ENCODE data around the gene GTF2F2. TPM values are rescaled to one million over a fixed set of nuclear protein-coding genes. Genes with fewer than 3 reads are reported as not detected.

The GTF2F2 gene
- total RNA-seq, 1 experiment from 2014 or later, result 33.8 TPM

DNA sequence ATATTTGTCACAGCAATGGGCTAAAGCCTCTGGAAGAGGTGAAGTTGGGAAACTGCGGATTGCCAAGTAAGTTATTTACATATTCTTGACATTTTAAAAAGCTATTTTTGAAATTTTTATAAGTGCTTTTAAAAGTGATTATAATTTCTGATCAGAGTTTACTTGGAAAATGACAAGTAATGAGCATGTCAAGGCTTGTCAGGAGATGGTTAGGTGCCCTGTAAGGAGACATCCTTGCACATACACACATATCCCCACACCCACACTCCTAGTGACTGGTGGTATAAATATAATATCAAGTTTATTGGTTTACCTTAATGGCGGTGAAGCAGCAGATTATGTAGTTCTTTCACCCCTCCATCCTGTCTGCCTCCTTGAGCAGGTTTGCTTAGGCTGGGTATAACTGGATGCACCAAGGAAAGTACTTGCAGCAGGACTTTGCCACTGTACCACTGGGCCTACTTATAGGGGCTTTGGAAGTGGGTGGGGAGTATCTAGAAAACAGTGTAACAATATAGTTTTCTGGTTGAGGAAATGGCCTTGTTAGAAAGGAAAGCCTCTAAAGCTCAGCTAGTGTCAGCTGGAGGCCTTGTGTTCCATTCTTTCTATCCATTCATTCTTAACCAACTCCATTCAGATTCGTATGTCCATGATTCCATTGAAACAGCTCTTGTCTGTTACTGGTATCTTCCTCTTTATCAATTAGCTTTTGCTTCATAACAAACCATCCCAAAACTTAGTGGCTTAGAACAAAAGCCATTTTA lies 16.6 kb downstream of the GTF2F2 start:
- peak; percentile 65 for ATAC-seq
- CTCF ChIA-PET, result interaction anchor here (0.9 kb wide), 1 partner anchor 144 kb away, joined by 3 read pairs; no protein-coding TSS in a partner anchor
- 0 out of 2 replicates have a peak overlapping the region, but pooled peaks have one; percentile 27 for H3K27ac Mint-ChIP-seq

DNA sequence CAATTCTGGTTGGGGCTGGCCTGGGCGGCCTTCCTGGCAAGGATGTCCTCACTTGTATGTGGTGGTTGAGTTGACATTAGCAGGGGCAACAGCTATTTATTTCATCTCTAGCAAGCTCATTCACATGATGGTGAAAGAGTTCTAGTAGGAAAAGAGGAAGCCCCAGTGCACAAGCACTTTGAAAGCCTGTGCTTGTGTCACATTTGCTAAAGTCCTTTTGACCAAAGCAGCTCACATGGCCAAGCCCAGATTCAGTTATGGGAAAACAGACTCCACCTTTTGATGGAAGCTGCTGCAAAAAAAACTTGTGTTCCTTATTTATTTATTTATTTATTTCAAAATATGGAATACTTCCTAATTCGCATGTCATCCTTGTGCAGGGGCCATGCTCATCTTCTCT lies 17.2 kb downstream of the GTF2F2 start:
- POLR2A ChIA-PET, result no interaction called here
- no peak for ATAC-seq
- peaks cover 16% of the 10 kb centered on the region for H3K9me3 Mint-ChIP-seq
- no peak for DNase-seq (ENCODE audit: low spot score)
- no peaks in the 10 kb centered on the region for H3K27me3 Mint-ChIP-seq (ENCODE audit: low read depth)
- no peak overlapping the region for H3K27ac Mint-ChIP-seq
- TF ChIP-seq JAZF1 (CRISPR knock-in tag; IDR thresholded peaks at IDR 0.05) (no peak), ZNF219 (CRISPR knock-in tag; IDR thresholded peaks at IDR 0.05; ENCODE audit: borderline replicate concordance) (no peak), OVOL2 (CRISPR knock-in tag; IDR thresholded peaks at IDR 0.05; ENCODE audit: borderline replicate concordance) (no peak), SMAD3 (CRISPR knock-in tag; IDR thresholded peaks at IDR 0.05; ENCODE audit: borderline replicate concordance) (no peak)
- TF ChIP-seq, protein P1, sequence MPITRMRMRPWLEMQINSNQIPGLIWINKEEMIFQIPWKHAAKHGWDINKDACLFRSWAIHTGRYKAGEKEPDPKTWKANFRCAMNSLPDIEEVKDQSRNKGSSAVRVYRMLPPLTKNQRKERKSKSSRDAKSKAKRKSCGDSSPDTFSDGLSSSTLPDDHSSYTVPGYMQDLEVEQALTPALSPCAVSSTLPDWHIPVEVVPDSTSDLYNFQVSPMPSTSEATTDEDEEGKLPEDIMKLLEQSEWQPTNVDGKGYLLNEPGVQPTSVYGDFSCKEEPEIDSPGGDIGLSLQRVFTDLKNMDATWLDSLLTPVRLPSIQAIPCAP (CRISPR knock-in tag; IDR thresholded peaks at IDR 0.05), result no peak
- peaks cover 11% of the 10 kb centered on the region for H3K4me1 Mint-ChIP-seq
- peaks cover 23% of the 10 kb centered on the region for H3K36me3 Mint-ChIP-seq
- CTCF ChIA-PET, result interaction anchor here (0.9 kb wide), 1 partner anchor 144 kb away, joined by 3 read pairs; no protein-coding TSS in a partner anchor
- H3K4me3 Mint-ChIP-seq, result no peak overlapping the region

More for the DNA sequence above, 16.6 kb downstream of the GTF2F2 start:
- TF ChIP-seq, protein P2, sequence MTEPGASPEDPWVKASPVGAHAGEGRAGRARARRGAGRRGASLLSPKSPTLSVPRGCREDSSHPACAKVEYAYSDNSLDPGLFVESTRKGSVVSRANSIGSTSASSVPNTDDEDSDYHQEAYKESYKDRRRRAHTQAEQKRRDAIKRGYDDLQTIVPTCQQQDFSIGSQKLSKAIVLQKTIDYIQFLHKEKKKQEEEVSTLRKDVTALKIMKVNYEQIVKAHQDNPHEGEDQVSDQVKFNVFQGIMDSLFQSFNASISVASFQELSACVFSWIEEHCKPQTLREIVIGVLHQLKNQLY (CRISPR knock-in tag; IDR thresholded peaks at IDR 0.05), result no peak
- TF ChIP-seq, protein P3, sequence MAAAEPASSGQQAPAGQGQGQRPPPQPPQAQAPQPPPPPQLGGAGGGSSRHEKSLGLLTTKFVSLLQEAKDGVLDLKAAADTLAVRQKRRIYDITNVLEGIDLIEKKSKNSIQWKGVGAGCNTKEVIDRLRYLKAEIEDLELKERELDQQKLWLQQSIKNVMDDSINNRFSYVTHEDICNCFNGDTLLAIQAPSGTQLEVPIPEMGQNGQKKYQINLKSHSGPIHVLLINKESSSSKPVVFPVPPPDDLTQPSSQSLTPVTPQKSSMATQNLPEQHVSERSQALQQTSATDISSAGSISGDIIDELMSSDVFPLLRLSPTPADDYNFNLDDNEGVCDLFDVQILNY (CRISPR knock-in tag; IDR thresholded peaks at IDR 0.05), result no peak
- no peak for TF ChIP-seq GTF2I (CRISPR knock-in tag; conservative IDR thresholded peaks at IDR 0.05)
- no peak for DNase-seq (ENCODE audit: low spot score)
- Mint-ChIP-seq H3K9me3 (peaks cover 22% of the 10 kb centered on the region), H3K4me1 (peaks cover 11% of the 10 kb centered on the region), H3K27me3 (ENCODE audit: low read depth) (no peaks in the 10 kb centered on the region), H3K36me3 (peaks cover 28% of the 10 kb centered on the region), H3K4me3 (no peak overlapping the region)
- POLR2A ChIA-PET, result no interaction called here

DNA sequence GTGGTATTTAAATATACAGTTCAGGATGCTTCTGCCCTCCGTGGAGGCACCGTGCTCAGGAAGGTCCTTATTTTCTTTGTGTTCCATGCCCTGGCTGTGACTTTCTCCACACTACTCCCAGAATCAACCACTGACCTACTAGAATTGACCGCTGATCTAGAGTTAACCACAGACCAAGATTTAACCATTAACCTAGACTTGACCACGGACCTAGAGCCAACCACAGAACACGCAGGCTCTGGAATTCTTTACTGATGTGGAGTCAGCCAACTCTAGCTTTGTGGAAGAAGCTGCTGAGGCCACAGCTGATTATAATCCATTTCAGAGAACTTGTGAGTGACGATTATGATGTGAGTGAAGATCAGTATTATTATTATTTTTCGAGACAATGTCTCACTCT lies 18.0 kb downstream of the GTF2F2 start:
- no peak overlapping the region for H3K4me3 Mint-ChIP-seq
- peaks cover 11% of the 10 kb centered on the region for H3K4me1 Mint-ChIP-seq
- H3K36me3 Mint-ChIP-seq, result peaks cover 18% of the 10 kb centered on the region
- ChIA-PET CTCF (no interaction called here), POLR2A (no interaction called here)
- ATAC-seq (no peak), DNase-seq (ENCODE audit: low spot score) (no peak)
- peaks cover 9% of the 10 kb centered on the region for H3K9me3 Mint-ChIP-seq
- peak overlapping the region; percentile 29; the same call in 1 of the 2 replicates for H3K27ac Mint-ChIP-seq
- no peaks in the 10 kb centered on the region for H3K27me3 Mint-ChIP-seq (ENCODE audit: low read depth)
- TF ChIP-seq, protein P4, sequence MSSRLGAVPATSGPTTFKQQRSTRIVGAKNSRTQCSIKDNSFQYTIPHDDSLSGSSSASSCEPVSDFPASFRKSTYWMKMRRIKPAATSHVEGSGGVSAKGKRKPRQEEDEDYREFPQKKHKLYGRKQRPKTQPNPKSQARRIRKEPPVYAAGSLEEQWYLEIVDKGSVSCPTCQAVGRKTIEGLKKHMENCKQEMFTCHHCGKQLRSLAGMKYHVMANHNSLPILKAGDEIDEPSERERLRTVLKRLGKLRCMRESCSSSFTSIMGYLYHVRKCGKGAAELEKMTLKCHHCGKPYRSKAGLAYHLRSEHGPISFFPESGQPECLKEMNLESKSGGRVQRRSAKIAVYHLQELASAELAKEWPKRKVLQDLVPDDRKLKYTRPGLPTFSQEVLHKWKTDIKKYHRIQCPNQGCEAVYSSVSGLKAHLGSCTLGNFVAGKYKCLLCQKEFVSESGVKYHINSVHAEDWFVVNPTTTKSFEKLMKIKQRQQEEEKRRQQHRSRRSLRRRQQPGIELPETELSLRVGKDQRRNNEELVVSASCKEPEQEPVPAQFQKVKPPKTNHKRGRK (CRISPR knock-in tag; IDR thresholded peaks at IDR 0.05; ENCODE audit: borderline replicate concordance), result no peak
- TF ChIP-seq GTF2I (CRISPR knock-in tag; conservative IDR thresholded peaks at IDR 0.05), result no peak
- TF ChIP-seq, protein P5, sequence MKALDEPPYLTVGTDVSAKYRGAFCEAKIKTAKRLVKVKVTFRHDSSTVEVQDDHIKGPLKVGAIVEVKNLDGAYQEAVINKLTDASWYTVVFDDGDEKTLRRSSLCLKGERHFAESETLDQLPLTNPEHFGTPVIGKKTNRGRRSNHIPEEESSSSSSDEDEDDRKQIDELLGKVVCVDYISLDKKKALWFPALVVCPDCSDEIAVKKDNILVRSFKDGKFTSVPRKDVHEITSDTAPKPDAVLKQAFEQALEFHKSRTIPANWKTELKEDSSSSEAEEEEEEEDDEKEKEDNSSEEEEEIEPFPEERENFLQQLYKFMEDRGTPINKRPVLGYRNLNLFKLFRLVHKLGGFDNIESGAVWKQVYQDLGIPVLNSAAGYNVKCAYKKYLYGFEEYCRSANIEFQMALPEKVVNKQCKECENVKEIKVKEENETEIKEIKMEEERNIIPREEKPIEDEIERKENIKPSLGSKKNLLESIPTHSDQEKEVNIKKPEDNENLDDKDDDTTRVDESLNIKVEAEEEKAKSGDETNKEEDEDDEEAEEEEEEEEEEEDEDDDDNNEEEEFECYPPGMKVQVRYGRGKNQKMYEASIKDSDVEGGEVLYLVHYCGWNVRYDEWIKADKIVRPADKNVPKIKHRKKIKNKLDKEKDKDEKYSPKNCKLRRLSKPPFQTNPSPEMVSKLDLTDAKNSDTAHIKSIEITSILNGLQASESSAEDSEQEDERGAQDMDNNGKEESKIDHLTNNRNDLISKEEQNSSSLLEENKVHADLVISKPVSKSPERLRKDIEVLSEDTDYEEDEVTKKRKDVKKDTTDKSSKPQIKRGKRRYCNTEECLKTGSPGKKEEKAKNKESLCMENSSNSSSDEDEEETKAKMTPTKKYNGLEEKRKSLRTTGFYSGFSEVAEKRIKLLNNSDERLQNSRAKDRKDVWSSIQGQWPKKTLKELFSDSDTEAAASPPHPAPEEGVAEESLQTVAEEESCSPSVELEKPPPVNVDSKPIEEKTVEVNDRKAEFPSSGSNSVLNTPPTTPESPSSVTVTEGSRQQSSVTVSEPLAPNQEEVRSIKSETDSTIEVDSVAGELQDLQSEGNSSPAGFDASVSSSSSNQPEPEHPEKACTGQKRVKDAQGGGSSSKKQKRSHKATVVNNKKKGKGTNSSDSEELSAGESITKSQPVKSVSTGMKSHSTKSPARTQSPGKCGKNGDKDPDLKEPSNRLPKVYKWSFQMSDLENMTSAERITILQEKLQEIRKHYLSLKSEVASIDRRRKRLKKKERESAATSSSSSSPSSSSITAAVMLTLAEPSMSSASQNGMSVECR (CRISPR knock-in tag; IDR thresholded peaks at IDR 0.05; ENCODE audit: borderline replicate concordance), result no peak
- no peak for TF ChIP-seq MYBL2 (CRISPR knock-in tag; IDR thresholded peaks at IDR 0.05)
- TF ChIP-seq GRHL2 (CRISPR knock-in tag; IDR thresholded peaks at IDR 0.05; ENCODE audit: insufficient replicate concordance, severe bottlenecking), result no peak
- TF ChIP-seq, protein P6, sequence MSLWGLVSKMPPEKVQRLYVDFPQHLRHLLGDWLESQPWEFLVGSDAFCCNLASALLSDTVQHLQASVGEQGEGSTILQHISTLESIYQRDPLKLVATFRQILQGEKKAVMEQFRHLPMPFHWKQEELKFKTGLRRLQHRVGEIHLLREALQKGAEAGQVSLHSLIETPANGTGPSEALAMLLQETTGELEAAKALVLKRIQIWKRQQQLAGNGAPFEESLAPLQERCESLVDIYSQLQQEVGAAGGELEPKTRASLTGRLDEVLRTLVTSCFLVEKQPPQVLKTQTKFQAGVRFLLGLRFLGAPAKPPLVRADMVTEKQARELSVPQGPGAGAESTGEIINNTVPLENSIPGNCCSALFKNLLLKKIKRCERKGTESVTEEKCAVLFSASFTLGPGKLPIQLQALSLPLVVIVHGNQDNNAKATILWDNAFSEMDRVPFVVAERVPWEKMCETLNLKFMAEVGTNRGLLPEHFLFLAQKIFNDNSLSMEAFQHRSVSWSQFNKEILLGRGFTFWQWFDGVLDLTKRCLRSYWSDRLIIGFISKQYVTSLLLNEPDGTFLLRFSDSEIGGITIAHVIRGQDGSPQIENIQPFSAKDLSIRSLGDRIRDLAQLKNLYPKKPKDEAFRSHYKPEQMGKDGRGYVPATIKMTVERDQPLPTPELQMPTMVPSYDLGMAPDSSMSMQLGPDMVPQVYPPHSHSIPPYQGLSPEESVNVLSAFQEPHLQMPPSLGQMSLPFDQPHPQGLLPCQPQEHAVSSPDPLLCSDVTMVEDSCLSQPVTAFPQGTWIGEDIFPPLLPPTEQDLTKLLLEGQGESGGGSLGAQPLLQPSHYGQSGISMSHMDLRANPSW (CRISPR knock-in tag; conservative IDR thresholded peaks at IDR 0.05; ENCODE audit: low read depth), result no peak
- TF ChIP-seq SOX15 (CRISPR knock-in tag; IDR thresholded peaks at IDR 0.05), result no peak
- TF ChIP-seq, protein P7, sequence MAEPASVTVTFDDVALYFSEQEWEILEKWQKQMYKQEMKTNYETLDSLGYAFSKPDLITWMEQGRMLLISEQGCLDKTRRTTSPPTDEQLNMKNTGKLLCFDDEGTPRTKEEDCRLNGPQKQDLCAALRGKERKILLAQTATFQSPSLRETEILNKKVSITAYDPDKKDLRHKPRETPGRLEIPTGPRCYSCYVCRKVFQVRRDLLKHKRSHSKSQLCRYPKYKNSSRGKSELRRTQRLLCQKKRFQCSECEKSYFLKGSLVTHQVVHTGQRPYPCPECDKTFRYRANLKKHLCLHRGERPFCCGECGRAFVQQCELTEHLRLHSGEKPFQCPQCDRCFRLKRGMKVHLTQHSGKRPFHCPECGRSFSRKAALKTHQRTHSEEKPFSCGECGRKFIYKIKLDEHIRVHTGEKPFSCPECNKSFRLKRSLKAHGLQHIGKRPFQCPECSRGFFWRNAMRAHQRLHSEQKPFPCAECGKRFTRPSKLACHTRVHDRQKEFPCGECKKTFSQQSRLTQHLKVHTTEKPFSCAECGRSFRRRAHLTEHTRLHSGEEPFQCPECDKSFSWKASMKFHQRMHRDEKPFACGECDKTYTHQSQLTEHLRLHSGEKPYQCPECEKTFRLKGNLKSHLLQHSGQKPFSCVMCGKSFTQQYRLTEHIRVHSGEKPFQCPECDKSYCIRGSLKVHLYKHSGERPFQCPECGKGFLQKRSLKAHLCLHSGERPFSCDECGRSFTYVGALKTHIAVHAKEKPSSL (CRISPR knock-in tag; conservative IDR thresholded peaks at IDR 0.05), result no peak

Measured in WTC11 (cell line).